ENCODE measurements around the gene RYR3. TPM values are rescaled to one million over a fixed set of nuclear protein-coding genes. Genes with fewer than 3 reads are reported as not detected.

Gene RYR3
- total RNA-seq (2014; rRNA removed; shearing (Covaris generic); ENCODE audit: low replicate concordance) = not detected in 2 replicates

- peak; percentile 40 for DNase-seq
- Histone ChIP-seq H3K4me3 (0 out of 2 replicates have a peak within 1 kb of the TSS, but pooled peaks have one; percentile 18), H3K27me3 (peaks cover 43% of the 10 kb centered on the region), H3K36me3 (no peaks in the 10 kb centered on the region), H3K9me3 (no peaks in the 10 kb centered on the region)
Measured at GRCh38 chr15:33310481-33311311, at the start of gene RYR3. RYR3 (plus strand) TSS chr15:33310967; CDS start chr15:33311046, 79 bp downstream.

DNA sequence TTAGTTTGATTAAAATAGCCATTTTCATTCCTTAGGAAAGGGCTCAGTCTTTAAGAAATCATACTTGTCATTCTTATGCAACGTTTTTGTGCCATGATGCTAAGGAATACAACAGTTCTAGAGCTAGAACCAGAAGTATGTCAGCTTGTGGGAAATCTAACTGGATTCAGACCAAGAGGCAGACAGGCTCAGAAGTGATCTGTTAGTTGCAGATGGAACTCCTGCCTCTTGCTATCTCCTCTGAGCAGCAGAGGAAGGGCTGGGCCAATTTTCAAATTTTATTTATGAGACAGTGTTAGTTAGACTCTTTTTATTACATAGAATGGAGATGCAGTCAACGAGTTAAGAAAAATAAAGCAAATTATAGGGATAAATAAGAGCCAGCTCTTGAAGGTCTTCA is 48.5 kb upstream of the RYR3 start:
- H3K4me3 ChIP-seq = no peak overlapping the region
- no peaks in the 10 kb centered on the region for H3K9me3 ChIP-seq
- no peaks in the 10 kb centered on the region for H3K36me3 ChIP-seq
- DNase-seq = no peak
- no peaks in the 10 kb centered on the region for H3K27me3 ChIP-seq

- Histone ChIP-seq H3K4me3 (no peak overlapping the region), H3K9me3 (peaks cover 5% of the 10 kb centered on the region), H3K27me3 (no peaks in the 10 kb centered on the region), H3K36me3 (no peaks in the 10 kb centered on the region)
- no peak for DNase-seq
Measured at GRCh38 chr15:33277689-33278088, 33.1 kb upstream of the RYR3 start.

DNA sequence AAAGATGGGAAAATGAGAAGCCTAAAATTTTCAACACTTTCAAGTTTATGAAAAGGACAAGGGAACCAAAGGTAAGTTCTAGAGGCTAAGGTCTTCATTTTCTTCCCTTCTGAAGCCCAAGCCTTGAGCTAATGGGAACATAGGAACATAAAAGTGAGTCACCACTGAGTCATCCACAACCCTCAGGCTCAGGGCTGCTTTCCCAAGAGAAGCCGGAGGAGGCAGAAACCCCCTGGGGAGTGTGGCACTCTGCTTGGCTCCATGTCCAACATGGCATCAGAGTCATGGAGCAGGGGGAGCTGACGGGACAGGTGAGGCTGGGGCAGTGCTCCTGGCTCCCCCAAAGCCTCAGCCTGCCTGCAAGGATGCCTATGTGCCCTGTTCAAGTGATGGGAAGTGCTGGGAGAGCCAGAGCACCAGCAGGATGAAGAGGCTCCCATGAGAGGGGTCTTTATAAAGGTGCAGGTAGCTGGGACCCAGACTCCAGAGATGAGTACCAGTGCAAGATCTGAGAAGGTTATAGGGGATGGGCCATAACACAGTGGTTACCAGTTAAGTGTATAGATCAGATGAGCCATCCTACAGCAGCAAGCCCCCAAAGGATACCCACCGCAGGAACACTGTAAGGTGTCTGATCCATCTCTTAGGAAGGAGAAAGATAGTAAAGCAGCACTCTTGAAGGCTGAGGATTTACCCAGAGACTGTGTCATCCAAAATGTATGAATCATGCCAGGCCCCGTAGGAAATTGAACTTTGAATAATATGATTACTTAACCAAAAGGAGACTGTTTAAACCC is 31.8 kb upstream of the RYR3 start:
- Histone ChIP-seq H3K9me3 (no peaks in the 10 kb centered on the region; the same call in 1 of the 2 replicates), H3K27me3 (no peaks in the 10 kb centered on the region), H3K36me3 (no peaks in the 10 kb centered on the region), H3K4me3 (no peak overlapping the region)
- DNase-seq = peak; percentile 87

- Histone ChIP-seq H3K4me3 (no peak overlapping the region), H3K27me3 (no peaks in the 10 kb centered on the region), H3K36me3 (no peaks in the 10 kb centered on the region), H3K9me3 (no peaks in the 10 kb centered on the region; the same call in 1 of the 2 replicates)
- DNase-seq = peak; percentile 2
Measured at GRCh38 chr15:33279613-33280205, 31.1 kb upstream of the RYR3 start.

GRCh38 chr15:33282226-33283020 is 28.3 kb upstream of the RYR3 start:
- no peak overlapping the region for H3K4me3 ChIP-seq
- no peaks in the 10 kb centered on the region for H3K27me3 ChIP-seq

DNA sequence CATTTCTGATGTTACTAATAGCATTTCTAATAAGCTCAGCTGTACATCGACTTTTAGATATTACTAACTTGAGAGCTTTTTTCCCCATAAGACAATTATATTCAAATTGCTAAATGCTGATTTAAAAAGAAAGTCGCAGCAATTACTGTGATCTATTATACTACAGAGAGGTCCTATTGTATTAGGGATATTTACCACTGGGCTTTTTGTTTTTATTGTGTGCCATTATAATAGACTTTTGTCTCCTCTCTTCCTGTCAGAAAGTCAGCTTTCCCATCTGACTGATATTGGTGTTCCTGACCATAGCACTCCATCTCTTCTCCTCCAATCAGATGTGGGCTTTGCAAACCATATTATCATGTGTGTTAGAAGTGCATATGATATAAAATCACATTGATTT is 27.2 kb upstream of the RYR3 start:
- Histone ChIP-seq H3K9me3 (no peaks in the 10 kb centered on the region), H3K4me3 (no peak overlapping the region), H3K36me3 (no peaks in the 10 kb centered on the region), H3K27me3 (no peaks in the 10 kb centered on the region)
- DNase-seq = no peak

More at GRCh38 chr15:33282226-33283020, 28.3 kb upstream of the RYR3 start:
- DNase-seq = no peak
- H3K9me3 ChIP-seq = no peaks in the 10 kb centered on the region
- H3K36me3 ChIP-seq = no peaks in the 10 kb centered on the region

DNA sequence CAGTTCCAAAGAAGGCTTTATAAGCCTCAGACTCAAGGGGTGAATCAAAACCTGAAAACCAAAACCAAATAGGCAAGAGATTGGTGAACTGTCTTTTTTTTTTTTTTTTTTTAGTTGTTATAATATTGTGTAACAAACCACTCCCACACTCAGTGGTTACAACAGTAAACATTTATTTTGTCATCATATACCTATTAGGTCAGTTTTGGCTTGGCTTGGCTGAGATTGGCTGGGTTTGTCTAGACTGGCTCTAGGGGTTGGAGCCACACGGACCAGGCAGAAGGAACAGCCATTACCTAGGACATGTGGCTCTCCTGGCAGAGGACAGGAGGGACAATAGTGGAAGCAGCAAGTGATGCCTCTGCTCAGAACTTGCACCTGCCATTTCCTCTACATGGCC is 26.4 kb upstream of the RYR3 start:
- no peak for DNase-seq
- Histone ChIP-seq H3K27me3 (no peaks in the 10 kb centered on the region), H3K4me3 (no peak overlapping the region), H3K36me3 (no peaks in the 10 kb centered on the region), H3K9me3 (no peaks in the 10 kb centered on the region)

DNA sequence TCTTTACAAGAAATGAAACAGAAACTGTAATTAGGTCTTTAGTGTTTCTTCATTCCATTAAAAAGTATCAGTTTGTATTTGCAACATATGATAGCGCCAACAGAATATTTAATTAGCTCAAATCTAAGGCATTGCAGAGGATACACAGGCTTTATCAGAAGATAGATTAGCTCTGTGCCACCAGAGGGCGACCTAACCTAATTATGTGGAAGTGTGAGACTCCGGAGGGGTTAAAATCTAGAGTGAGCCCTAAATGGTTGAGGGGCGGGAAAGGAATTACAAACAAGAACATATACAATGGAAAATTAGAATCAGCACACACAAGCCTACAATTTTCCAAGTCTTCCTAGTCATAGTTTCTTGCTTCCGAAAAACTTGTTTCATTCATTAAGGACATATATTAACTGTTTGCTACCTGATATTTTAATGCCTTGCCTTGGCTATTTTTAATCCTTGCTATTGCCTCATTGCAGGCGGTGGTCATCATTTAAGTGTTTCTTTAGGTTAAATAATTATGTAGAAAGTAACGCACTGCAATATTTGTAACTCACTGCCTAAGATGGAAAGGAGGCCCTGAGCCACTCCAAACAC is 18.0 kb upstream of the RYR3 start:
- Histone ChIP-seq H3K36me3 (no peaks in the 10 kb centered on the region), H3K4me3 (no peak overlapping the region), H3K27me3 (no peaks in the 10 kb centered on the region), H3K9me3 (no peaks in the 10 kb centered on the region)
- DNase-seq = peak; percentile 13

DNA sequence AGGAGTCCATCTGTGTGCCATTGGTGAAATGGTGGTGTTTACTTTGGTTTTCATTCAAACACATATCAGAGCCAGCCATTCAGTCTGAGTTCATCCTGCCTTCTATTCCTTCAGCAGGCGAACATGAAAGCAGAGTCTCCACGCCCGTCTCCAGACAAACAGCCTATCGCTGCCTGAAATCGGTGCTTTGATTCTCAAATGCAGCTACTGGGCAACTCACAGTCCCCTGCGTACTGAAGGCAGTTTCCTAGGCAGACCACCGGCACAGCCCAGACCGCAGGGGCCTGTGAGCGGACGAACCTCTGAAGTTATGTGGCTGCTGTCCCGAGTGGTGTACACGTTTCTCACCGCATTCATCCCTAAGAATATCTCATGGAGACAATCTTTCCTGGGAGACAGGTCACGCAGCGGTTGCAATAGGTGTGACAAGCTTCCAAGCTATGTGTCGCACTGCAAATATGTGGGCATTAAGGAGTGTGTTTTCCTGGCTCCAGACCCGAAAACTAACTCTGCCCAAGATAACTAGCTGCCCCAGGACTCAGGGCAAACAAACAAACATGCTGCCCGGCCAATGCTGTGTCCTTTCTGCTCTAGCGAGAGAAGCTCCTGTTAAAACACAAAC is 16.9 kb upstream of the RYR3 start:
- no peak for DNase-seq
- no peaks in the 10 kb centered on the region for H3K27me3 ChIP-seq
- no peaks in the 10 kb centered on the region for H3K9me3 ChIP-seq
- no peak overlapping the region for H3K4me3 ChIP-seq
- no peaks in the 10 kb centered on the region for H3K36me3 ChIP-seq

GRCh38 chr15:33296050-33296449 is 14.7 kb upstream of the RYR3 start:
- DNase-seq = no peak
- Histone ChIP-seq H3K27me3 (no peaks in the 10 kb centered on the region), H3K36me3 (no peaks in the 10 kb centered on the region), H3K9me3 (no peaks in the 10 kb centered on the region), H3K4me3 (no peak overlapping the region)

DNA sequence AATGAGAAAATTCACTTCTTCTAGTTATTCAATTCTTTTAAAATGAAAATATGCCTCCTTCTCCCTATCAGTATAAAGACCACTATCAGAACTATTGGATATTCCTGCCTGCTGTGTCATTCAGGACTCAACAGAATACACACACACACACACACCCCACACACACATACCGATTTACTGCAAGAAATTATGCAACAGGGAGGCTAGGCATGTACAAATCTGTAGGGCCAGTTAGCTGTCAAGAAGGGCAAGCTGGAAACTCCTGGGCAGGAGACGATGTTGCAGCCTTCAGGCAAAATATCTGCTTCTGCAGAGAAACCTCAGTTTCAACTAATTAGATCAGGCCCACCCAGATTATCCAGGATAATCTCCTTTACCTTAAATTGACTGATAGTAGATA is 13.9 kb upstream of the RYR3 start:
- no peak for DNase-seq
- no peaks in the 10 kb centered on the region for H3K27me3 ChIP-seq
- H3K9me3 ChIP-seq = no peaks in the 10 kb centered on the region
- no peak overlapping the region for H3K4me3 ChIP-seq
- no peaks in the 10 kb centered on the region for H3K36me3 ChIP-seq

GRCh38 chr15:33298631-33299030 is 12.1 kb upstream of the RYR3 start:
- Histone ChIP-seq H3K27me3 (no peaks in the 10 kb centered on the region), H3K9me3 (no peaks in the 10 kb centered on the region), H3K4me3 (no peak overlapping the region), H3K36me3 (no peaks in the 10 kb centered on the region)
- no peak for DNase-seq

- no peak overlapping the region for H3K4me3 ChIP-seq
- no peaks in the 10 kb centered on the region for H3K36me3 ChIP-seq
- H3K27me3 ChIP-seq = peaks cover 9% of the 10 kb centered on the region
- no peak for DNase-seq
- H3K9me3 ChIP-seq = no peaks in the 10 kb centered on the region
Measured at GRCh38 chr15:33304924-33305323, 5.8 kb upstream of the RYR3 start.

DNA sequence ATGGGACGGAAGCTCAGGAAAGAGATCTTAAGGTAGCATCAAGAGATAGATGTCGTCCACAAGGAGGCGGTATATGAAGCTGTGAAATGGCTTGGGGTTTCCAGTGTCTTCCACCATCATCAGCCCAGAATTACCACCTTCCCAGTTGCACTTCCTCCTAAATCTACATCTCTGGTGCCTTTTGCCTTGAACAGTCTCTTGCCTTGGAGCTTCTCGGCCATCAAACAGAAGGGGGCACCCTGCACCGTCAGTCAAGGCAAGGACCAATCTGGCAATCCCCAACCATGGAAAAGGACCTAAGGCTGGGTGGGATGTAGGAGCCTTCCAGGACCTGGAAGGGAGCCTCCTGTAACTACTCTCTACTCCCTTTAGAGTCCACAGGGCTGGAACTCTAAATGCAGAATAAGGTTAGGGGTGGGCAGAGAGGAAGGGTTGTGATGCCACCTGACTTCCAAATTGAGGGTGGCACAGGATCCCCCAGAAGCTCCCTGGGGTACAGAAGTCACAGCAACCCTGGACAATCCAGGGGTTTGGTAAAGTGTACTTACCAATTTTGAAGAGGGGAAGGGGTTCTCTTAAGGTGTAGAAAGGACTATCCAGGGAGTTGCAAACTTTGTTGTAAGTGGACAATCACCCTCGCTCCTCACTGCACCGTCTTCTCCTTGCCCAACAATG is 1.0 kb upstream of the RYR3 start:
- DNase-seq = no peak

More for the DNA sequence above, 1.0 kb upstream of the RYR3 start:
- peaks cover 43% of the 10 kb centered on the region for H3K27me3 ChIP-seq
- no peaks in the 10 kb centered on the region for H3K36me3 ChIP-seq
- no peaks in the 10 kb centered on the region for H3K9me3 ChIP-seq
- no peak overlapping the region for H3K4me3 ChIP-seq

Data from MG63 (cell line).